Hepatocyte (in vitro differentiated cells): Measurements from ENCODE around the gene VIL1. TPM values are rescaled to one million over a fixed set of nuclear protein-coding genes. Genes with fewer than 3 reads are reported as not detected.

Experiments used
- DNase-seq: peaks from one replicate; pipeline ENCODE4 v3.0.0-alpha.2; 2016; ENCODE audit warnings: low spot score
- H2AFZ ChIP-seq: fragments of 200-600 bp; sonication (generic); 2 replicates; pipeline ENCODE4 v1.6.0; 2016; ENCODE audit warnings: antibody characterized with exemption, mild to moderate bottlenecking
- H3K27ac ChIP-seq: fragments of 200-600 bp; sonication (generic); 2 replicates; pipeline ENCODE4 v1.5.1; 2016; ENCODE audit warnings: mild to moderate bottlenecking
- H3K27me3 ChIP-seq: fragments of 200-600 bp; sonication (generic); 2 replicates; pipeline ENCODE4 v1.6.1; 2016
- H3K36me3 ChIP-seq: fragments of 200-600 bp; sonication (generic); replicated peaks from 2 replicates; pipeline ENCODE4 v1.5.1; 2016; ENCODE audit warnings: low read depth; ENCODE audit not compliant: insufficient read depth
- H3K4me1 ChIP-seq: fragments of 200-600 bp; sonication (generic); 2 replicates; pipeline ENCODE4 v1.5.1; 2016; ENCODE audit warnings: mild to moderate bottlenecking, moderate library complexity; ENCODE audit not compliant: insufficient read depth
- H3K4me2 ChIP-seq: fragments of 200-600 bp; sonication (generic); 2 replicates; pipeline ENCODE4 v1.6.0; 2016
- H3K4me3 ChIP-seq: fragments of 200-600 bp; sonication (generic); 2 replicates; pipeline ENCODE4 v1.5.1; 2016; ENCODE audit warnings: mild to moderate bottlenecking
- H3K79me2 ChIP-seq: fragments of 200-600 bp; sonication (generic); 2 replicates; pipeline ENCODE4 v1.6.0; 2017; ENCODE audit warnings: mild to moderate bottlenecking
- H3K9me2 ChIP-seq: fragments of 200-600 bp; sonication (generic); replicated peaks from 2 replicates; pipeline ENCODE4 v1.6.0; 2017; ENCODE audit warnings: mild to moderate bottlenecking; ENCODE audit not compliant: insufficient read depth
- H3K9me3 ChIP-seq: fragments of 200-600 bp; sonication (generic); 2 replicates; pipeline ENCODE4 v1.5.1; 2016; ENCODE audit warnings: low read depth, mild to moderate bottlenecking
- H4K20me1 ChIP-seq: fragments of 200-600 bp; sonication (generic); 2 replicates; pipeline ENCODE4 v1.6.0; 2016; ENCODE audit warnings: mild to moderate bottlenecking; ENCODE audit not compliant: insufficient read depth, poor library complexity, severe bottlenecking
- CTCF ChIP-seq: fragments of 200-600 bp; sonication (generic); IDR thresholded peaks from 2 replicates; pipeline ENCODE4 v1.5.1; 2016; ENCODE audit warnings: antibody characterized with exemption, mild to moderate bottlenecking; ENCODE audit not compliant: poor library complexity
- EZH2 ChIP-seq: fragments of 200-600 bp; sonication (generic); IDR thresholded peaks from 2 replicates; pipeline ENCODE4 v1.6.1; 2016; ENCODE audit warnings: antibody characterized with exemption, mild to moderate bottlenecking, borderline replicate concordance
- EZH2phosphoT487 ChIP-seq: fragments of 200-600 bp; sonication (generic); IDR thresholded peaks from one replicate; pipeline ENCODE4 v1.6.1; 2018; ENCODE audit warnings: antibody characterized with exemption, mild to moderate bottlenecking, low read depth, moderate library complexity; ENCODE audit not compliant: unreplicated experiment, severe bottlenecking
- WGBS: methylation state at CpG from one replicate; pipeline ENCODE4 v1.1.6; 2016; ENCODE audit warnings: low lambda C conversion rate; ENCODE audit errors: missing lambda C conversion rate; 5-methylcytosine and 5-hydroxymethylcytosine counted together
- polyA plus RNA-seq: library from polyadenylated mRNA; unstranded; fragments of >200 nt; fragmentation: Nextera tagmentation; extraction: Ambion mirVana; gene quantifications from 2 replicates; pipeline ENCODE4 v1.2.1, GENCODE V29; 2016
- total RNA-seq: library from RNA; depleted of rRNA; stranded (reverse); fragments of >200 nt; gene quantifications from 2 replicates; pipeline ENCODE4 v1.2.3, GENCODE V29; 2014

The VIL1 gene
- total RNA-seq (218 and 261 TPM in 2 replicates), polyA plus RNA-seq (151 and 160 TPM in 2 replicates)

DNA sequence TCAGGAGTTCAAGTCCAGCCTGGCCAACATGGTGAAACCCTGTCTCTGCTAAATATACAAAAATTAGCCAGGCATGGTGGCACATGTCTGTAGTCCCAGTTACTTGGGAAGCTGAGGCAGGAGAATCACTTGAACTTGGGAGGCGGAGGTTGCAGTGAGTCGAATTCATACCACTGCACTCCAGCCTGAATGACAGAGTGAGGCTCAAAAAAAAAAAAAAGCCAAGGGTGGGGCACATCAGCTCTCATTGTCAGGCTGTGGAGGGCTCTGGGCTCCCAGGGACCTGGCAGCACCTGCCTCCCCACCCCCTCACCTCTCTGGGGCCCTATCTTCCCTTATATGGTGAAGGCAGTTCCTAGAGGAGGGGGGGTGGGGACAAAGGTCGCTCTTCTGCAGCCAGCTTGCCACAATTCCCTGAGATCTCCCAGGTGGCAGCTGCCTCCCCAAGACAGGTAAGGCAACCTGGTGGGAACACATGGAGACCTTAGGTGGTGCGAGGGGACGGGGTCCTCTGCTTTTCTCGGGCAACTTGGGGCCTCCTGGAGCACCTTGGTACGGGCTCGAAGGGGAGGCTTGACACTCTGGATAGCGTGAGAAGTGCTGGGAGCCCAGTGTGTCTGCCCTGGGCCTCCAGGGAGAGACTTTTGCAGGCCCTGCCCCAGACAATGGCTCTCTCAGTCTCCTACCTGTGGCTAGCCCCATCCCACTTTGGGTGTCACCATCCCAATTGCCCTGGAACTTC is at the start of gene VIL1:
VIL1 (plus strand) TSS at position 407 of the 742 bp plus-strand sequence. CDS start 4,656 bp downstream, outside the sequence.
- WGBS: 57% methylated on average over 9 of the region's 9 CpGs
- H4K20me1 ChIP-seq: peaks cover 9% of the 10 kb centered on the region
- H3K4me1 ChIP-seq: peaks cover 12% of the 10 kb centered on the region
- peak within 1 kb of the TSS; percentile 93 for H3K27ac ChIP-seq
- DNase-seq: peak; percentile 92
- H3K79me2 ChIP-seq: peaks cover 33% of the 10 kb centered on the region
- peak within 1 kb of the TSS; percentile 82 for H3K4me2 ChIP-seq
- H3K4me3 ChIP-seq: peak within 1 kb of the TSS; percentile 37
- H3K27me3 ChIP-seq: no peaks in the 10 kb centered on the region
- no peaks in the 10 kb centered on the region for H3K9me2 ChIP-seq
- H3K36me3 ChIP-seq: no peaks in the 10 kb centered on the region
- H2AFZ ChIP-seq: no peak within 1 kb of the TSS
- TF ChIP-seq CTCF (no peak), EZH2 (no peak), EZH2phosphoT487 (no peak)
- H3K9me3 ChIP-seq: no peaks in the 10 kb centered on the region

GRCh38 chr2:218369330-218369729 is 49.6 kb upstream of the VIL1 start:
- Histone ChIP-seq H3K4me2 (peak overlapping the region; percentile 76), H3K4me3 (no peak overlapping the region), H3K36me3 (no peaks in the 10 kb centered on the region), H2AFZ (no peak overlapping the region), H3K4me1 (no peaks in the 10 kb centered on the region), H4K20me1 (no peaks in the 10 kb centered on the region), H3K9me2 (no peaks in the 10 kb centered on the region), H3K9me3 (no peaks in the 10 kb centered on the region), H3K79me2 (no peaks in the 10 kb centered on the region), H3K27ac (peak overlapping the region; percentile 32), H3K27me3 (no peaks in the 10 kb centered on the region)
- no peak for TF ChIP-seq EZH2phosphoT487
- no peak for TF ChIP-seq CTCF
- no peak for TF ChIP-seq EZH2
- no peak for DNase-seq
- WGBS: 61% methylated on average over 2 of the region's 2 CpGs

DNA sequence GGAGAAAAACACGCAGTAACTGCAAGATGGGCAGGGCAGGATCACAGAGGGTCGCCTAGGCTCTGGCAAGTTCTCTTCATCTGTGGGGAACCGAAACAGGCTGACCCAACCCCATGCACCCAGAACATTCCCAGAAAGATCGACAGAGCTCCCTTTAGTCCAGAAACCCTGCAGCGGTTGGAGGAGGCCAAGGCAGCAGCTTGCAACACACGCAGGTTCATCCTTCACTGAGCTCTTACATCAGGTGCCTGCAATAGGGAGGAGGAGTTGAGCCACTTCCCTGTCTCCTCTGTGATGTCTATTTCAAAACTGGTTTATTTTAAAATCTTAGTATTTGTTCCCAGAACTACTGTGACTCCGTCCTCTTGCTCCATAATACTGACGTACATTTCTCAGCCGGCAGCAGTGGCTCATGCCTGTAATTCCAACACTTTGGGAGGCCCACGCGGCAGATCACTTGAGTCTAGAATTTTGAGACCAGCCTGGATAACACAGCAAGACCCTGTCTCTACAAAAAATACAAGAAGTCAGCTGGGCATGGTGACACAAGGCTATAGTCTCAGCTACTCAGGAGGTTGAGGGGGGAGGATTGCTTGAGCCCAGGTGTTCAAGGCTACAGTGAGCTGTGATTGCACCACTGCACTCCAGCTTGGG is 48.4 kb upstream of the VIL1 start:
- no peaks in the 10 kb centered on the region for H3K9me3 ChIP-seq
- H3K4me2 ChIP-seq: no peak overlapping the region
- H3K27ac ChIP-seq: peak overlapping the region; percentile 69
- H2AFZ ChIP-seq: no peak overlapping the region
- TF ChIP-seq EZH2phosphoT487 (no peak), CTCF (no peak)
- H4K20me1 ChIP-seq: no peaks in the 10 kb centered on the region
- no peaks in the 10 kb centered on the region for H3K79me2 ChIP-seq
- WGBS: 65% methylated on average over 11 of the region's 11 CpGs
- H3K4me1 ChIP-seq: no peaks in the 10 kb centered on the region
- H3K36me3 ChIP-seq: no peaks in the 10 kb centered on the region
- H3K4me3 ChIP-seq: no peak overlapping the region
- no peaks in the 10 kb centered on the region for H3K27me3 ChIP-seq
- H3K9me2 ChIP-seq: no peaks in the 10 kb centered on the region
- DNase-seq: peak; percentile 58
